ENCODE measurements around the gene LIG1. TPM values are rescaled to one million over a fixed set of nuclear protein-coding genes. Genes with fewer than 3 reads are reported as not detected.

Gene LIG1
- total RNA-seq, 1 experiment from 2014 or later, result 41.3 TPM

- H3K27me3 ChIP-seq (ENCODE audit: control insufficient read depth, insufficient read depth, low read length), result no peaks in the 10 kb centered on the region
- CTCF ChIA-PET, result no interaction called here
- H3K36me3 ChIP-seq (ENCODE audit: control insufficient read depth, insufficient read depth, low read length), result no peaks in the 10 kb centered on the region
- DNase-seq (ENCODE audit: low read depth, low spot score), result no peak
- intact Hi-C loops (cut with micrococcal nuclease; ENCODE audit: unreplicated experiment), result no loop called here
- in situ Hi-C loops (cut with HindIII; ENCODE audit: low pct_unique_long_range_greater_than_20kb, low sequenced_read_pairs), result no loop called here
- no peak overlapping the region for H3K27ac ChIP-seq (ENCODE audit: low read length)
- peaks cover 3% of the 10 kb centered on the region; the same call in 1 of the 2 replicates for H3K4me1 ChIP-seq (ENCODE audit: control insufficient read depth, insufficient read depth, low read length)
- H3K9me3 ChIP-seq (ENCODE audit: control insufficient read depth, insufficient read depth, low read depth, low read length), result no peaks in the 10 kb centered on the region
- POLR2A ChIA-PET, result no interaction called here
- H3K4me3 ChIP-seq (ENCODE audit: low read depth in 2 of 2, low read length in 2 of 2), result no peak overlapping the region
- no peak for ATAC-seq
- no peak for TF ChIP-seq POLR2AphosphoS5 (IDR thresholded peaks at IDR 0.05; ENCODE audit: low read depth, low read length)
- TF ChIP-seq REST (IDR thresholded peaks at IDR 0.05; ENCODE audit: insufficient read depth in 1 of 2, low read depth in 2 of 2, low read length in 1 of 2), result no peak
- TF ChIP-seq SIN3A (IDR thresholded peaks at IDR 0.05; ENCODE audit: borderline replicate concordance, insufficient read depth, low read depth, low read length), result no peak
- TF ChIP-seq TCF7L2 (IDR thresholded peaks at IDR 0.05; ENCODE audit: low read depth, low read length), result no peak
- no peak for TF ChIP-seq CTCF (IDR thresholded peaks at IDR 0.05)
- BruUV-seq (replicated peaks), result no TSS peak
These were observed 21.6 kb downstream of the LIG1 start for GRCh38 chr19:48148576-48148975.

- H3K9me3 ChIP-seq (ENCODE audit: control insufficient read depth, insufficient read depth, low read depth, low read length), result no peaks in the 10 kb centered on the region
- in situ Hi-C loops (cut with HindIII; ENCODE audit: low pct_unique_long_range_greater_than_20kb, low sequenced_read_pairs) (no loop called here), intact Hi-C loops (cut with micrococcal nuclease; ENCODE audit: unreplicated experiment) (no loop called here)
- ChIA-PET POLR2A (interaction anchor here (0.7 kb wide), 1 partner anchor 541 kb away, joined by 3 read pairs; no protein-coding TSS in a partner anchor), CTCF (interaction anchor here (0.7 kb wide), 1 partner anchor 41 kb away, joined by 3 read pairs; no protein-coding TSS in a partner anchor)
- TF ChIP-seq TCF7L2 (IDR thresholded peaks at IDR 0.05; ENCODE audit: low read depth, low read length) (no peak), POLR2AphosphoS5 (IDR thresholded peaks at IDR 0.05; ENCODE audit: low read depth, low read length) (no peak), SIN3A (IDR thresholded peaks at IDR 0.05; ENCODE audit: borderline replicate concordance, insufficient read depth, low read depth, low read length) (no peak), REST (IDR thresholded peaks at IDR 0.05; ENCODE audit: insufficient read depth in 1 of 2, low read depth in 2 of 2, low read length in 1 of 2) (no peak), CTCF (IDR thresholded peaks at IDR 0.05) (no peak)
- peaks cover 2% of the 10 kb centered on the region; the same call in 1 of the 2 replicates for H3K4me1 ChIP-seq (ENCODE audit: control insufficient read depth, insufficient read depth, low read length)
- H3K27me3 ChIP-seq (ENCODE audit: control insufficient read depth, insufficient read depth, low read length), result no peaks in the 10 kb centered on the region
- no peak overlapping the region for H3K4me3 ChIP-seq (ENCODE audit: low read depth in 2 of 2, low read length in 2 of 2)
- no peak overlapping the region for H3K27ac ChIP-seq (ENCODE audit: low read length)
- no TSS peak for BruUV-seq (replicated peaks)
- ATAC-seq, result no peak
- H3K36me3 ChIP-seq (ENCODE audit: control insufficient read depth, insufficient read depth, low read length), result no peaks in the 10 kb centered on the region
- no peak for DNase-seq (ENCODE audit: low read depth, low spot score)
These were observed 22.5 kb downstream of the LIG1 start for GRCh38 chr19:48147597-48148175.

Measured in Panc1 (cell line).